Measurements from ENCODE around the gene MINDY4. TPM values are rescaled to one million over a fixed set of nuclear protein-coding genes. Genes with fewer than 3 reads are reported as not detected.

The MINDY4 gene
- polyA plus RNA-seq, 3 donors, result 0.15 to 0.17 TPM; not detected in 1

DNA sequence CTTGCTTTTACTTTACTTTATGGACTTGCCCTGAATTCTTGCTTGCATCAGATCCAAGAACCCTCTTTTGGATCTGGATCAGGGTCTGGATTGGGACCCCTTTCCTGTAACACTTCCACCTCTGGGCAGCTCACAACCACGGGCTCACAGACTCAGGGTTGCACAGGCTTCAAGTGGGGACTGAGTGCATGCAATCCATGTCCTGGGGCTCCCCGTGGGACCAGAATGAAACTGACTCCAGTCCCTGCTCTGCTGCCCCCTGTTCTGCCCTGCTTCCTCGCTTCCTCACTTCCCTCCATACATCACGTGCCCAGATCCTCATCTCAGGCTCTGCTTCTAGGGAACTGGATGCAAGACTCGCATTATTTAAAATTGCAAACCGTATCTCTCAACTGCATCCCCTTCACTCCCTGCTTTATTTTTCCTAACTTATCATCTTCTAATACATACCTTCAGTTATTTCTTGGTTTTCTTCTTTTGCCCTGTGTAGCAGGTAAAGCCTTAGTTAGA lies 42.6 kb upstream of the MINDY4 start:
- 60% methylated on average over 5 of the region's 6 CpGs for WGBS (ENCODE audit: insufficient coverage)
- no peak for DNase-seq
- H3K4me3 Mint-ChIP-seq, result no peak overlapping the region
- H3K4me3 ChIP-seq (replicated peaks in 1 of 3; ENCODE audit: low read depth in 2 of 3, low read length in 3 of 3), result no peak overlapping the region
- peaks cover 0 to 10% (median 8%) of the 10 kb centered on the region in 3 donors for H3K27me3 Mint-ChIP-seq (ENCODE audit: low read depth in 3 of 3)
- TF ChIP-seq, protein P1, sequence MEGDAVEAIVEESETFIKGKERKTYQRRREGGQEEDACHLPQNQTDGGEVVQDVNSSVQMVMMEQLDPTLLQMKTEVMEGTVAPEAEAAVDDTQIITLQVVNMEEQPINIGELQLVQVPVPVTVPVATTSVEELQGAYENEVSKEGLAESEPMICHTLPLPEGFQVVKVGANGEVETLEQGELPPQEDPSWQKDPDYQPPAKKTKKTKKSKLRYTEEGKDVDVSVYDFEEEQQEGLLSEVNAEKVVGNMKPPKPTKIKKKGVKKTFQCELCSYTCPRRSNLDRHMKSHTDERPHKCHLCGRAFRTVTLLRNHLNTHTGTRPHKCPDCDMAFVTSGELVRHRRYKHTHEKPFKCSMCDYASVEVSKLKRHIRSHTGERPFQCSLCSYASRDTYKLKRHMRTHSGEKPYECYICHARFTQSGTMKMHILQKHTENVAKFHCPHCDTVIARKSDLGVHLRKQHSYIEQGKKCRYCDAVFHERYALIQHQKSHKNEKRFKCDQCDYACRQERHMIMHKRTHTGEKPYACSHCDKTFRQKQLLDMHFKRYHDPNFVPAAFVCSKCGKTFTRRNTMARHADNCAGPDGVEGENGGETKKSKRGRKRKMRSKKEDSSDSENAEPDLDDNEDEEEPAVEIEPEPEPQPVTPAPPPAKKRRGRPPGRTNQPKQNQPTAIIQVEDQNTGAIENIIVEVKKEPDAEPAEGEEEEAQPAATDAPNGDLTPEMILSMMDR (IDR thresholded peaks at IDR 0.05), result no peak
- H3K36me3 ChIP-seq (replicated peaks in 1 of 2; ENCODE audit: control insufficient read depth in 1 of 2, insufficient read depth in 2 of 2, low read length in 2 of 2), result no peaks in the 10 kb centered on the region
- peaks cover 0 to 1% (median 0%) of the 10 kb centered on the region in 7 donors for H3K9me3 Mint-ChIP-seq
- intact Hi-C loops (cut with micrococcal nuclease), result no loop called here
- H4K20me1 ChIP-seq (ENCODE audit: insufficient read depth, low read length), result no peaks in the 10 kb centered on the region
- no peaks in the 10 kb centered on the region for H3K9me3 ChIP-seq (replicated peaks in 1 of 2; ENCODE audit: control insufficient read depth in 1 of 2, insufficient read depth in 1 of 2, low read length in 2 of 2)
- peaks cover 15% of the 10 kb centered on the region for H3K4me1 Mint-ChIP-seq
- no peaks in the 10 kb centered on the region for H3K36me3 Mint-ChIP-seq
- no peak overlapping the region for H3K4me2 ChIP-seq (replicated peaks; ENCODE audit: extremely low read depth, low read length, poor library complexity, severe bottlenecking)
- no peak overlapping the region for H2AFZ ChIP-seq (ENCODE audit: insufficient read depth, low read depth, low read length, poor library complexity, severe bottlenecking)
- peaks cover 7 to 12% of the 10 kb centered on the region in 2 donors for H3K4me1 ChIP-seq (ENCODE audit: control insufficient read depth in 1 of 2, insufficient read depth in 2 of 2, low read length in 2 of 2)
- no peaks in the 10 kb centered on the region for H3K79me2 ChIP-seq (ENCODE audit: insufficient read depth, low read length)
- no peaks in the 10 kb centered on the region for H3K27me3 ChIP-seq (ENCODE audit: control insufficient read depth in 2 of 2, insufficient read depth in 2 of 2, low read length in 2 of 2)
- peak overlapping the region in 1 of 7 donors; percentile 31 for H3K27ac Mint-ChIP-seq
- H3K27ac ChIP-seq (ENCODE audit: low read depth in 1 of 2, low read length in 2 of 2), result no peak overlapping the region
- H3K9ac ChIP-seq (ENCODE audit: insufficient read depth, low read length, poor library complexity, severe bottlenecking), result no peak overlapping the region

DNA sequence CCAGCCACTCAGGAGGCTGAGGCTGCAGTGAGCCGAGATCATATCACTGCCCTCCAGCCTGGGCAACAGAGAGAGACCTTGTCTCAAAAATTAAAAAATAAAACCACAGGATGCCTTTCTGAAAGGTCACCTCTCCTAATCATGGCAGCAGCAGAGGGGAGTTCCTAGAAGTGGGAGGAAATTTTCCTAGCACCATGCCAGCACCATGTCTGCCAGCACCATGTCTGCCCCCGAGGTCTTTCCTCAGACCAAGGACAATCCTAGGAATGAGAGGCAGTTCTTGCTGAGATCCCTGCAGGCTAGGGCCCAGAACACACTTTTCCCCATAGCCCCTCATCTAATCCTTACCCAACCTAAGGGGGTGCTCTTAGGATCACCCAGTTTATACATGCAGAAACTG lies 41.6 kb upstream of the MINDY4 start:
- TF ChIP-seq, protein P1 (IDR thresholded peaks at IDR 0.05), result no peak
- Histone ChIP-seq H2AFZ (ENCODE audit: insufficient read depth, low read depth, low read length, poor library complexity, severe bottlenecking) (no peak overlapping the region), H3K27ac (ENCODE audit: low read depth in 1 of 2, low read length in 2 of 2) (no peak overlapping the region), H3K9me3 (replicated peaks in 1 of 2; ENCODE audit: control insufficient read depth in 1 of 2, insufficient read depth in 1 of 2, low read length in 2 of 2) (no peaks in the 10 kb centered on the region), H3K36me3 (replicated peaks in 1 of 2; ENCODE audit: control insufficient read depth in 1 of 2, insufficient read depth in 2 of 2, low read length in 2 of 2) (no peaks in the 10 kb centered on the region), H3K4me2 (replicated peaks; ENCODE audit: extremely low read depth, low read length, poor library complexity, severe bottlenecking) (no peak overlapping the region), H4K20me1 (ENCODE audit: insufficient read depth, low read length) (no peaks in the 10 kb centered on the region), H3K79me2 (ENCODE audit: insufficient read depth, low read length) (no peaks in the 10 kb centered on the region), H3K4me1 (ENCODE audit: control insufficient read depth in 1 of 2, insufficient read depth in 2 of 2, low read length in 2 of 2) (peaks cover 7 to 12% of the 10 kb centered on the region in 2 donors), H3K9ac (ENCODE audit: insufficient read depth, low read length, poor library complexity, severe bottlenecking) (no peak overlapping the region), H3K4me3 (replicated peaks in 1 of 3; ENCODE audit: low read depth in 2 of 3, low read length in 3 of 3) (no peak overlapping the region), H3K27me3 (ENCODE audit: control insufficient read depth in 2 of 2, insufficient read depth in 2 of 2, low read length in 2 of 2) (no peaks in the 10 kb centered on the region)
- Mint-ChIP-seq H3K27me3 (ENCODE audit: low read depth in 3 of 3) (peaks cover 1 to 14% (median 9%) of the 10 kb centered on the region in 3 donors), H3K36me3 (no peaks in the 10 kb centered on the region), H3K27ac (no peak overlapping the region), H3K4me1 (peaks cover 15% of the 10 kb centered on the region), H3K9me3 (peaks cover 0 to 4% (median 0%) of the 10 kb centered on the region in 7 donors), H3K4me3 (no peak overlapping the region)
- intact Hi-C loops (cut with micrococcal nuclease), result no loop called here
- no peak for DNase-seq
- WGBS (ENCODE audit: insufficient coverage), result no CpG with 5 or more reads among the region's 2 CpGs
